ENCODE results near the gene POMC. TPM values are rescaled to one million over a fixed set of nuclear protein-coding genes. Genes with fewer than 3 reads are reported as not detected.
A peak's percentile ranks its signal among the peaks of the same experiment; 100 is the strongest.

The POMC gene
- total and polyA plus RNA-seq, 2 donors from 2014 or later: 1.5 to 2.1 TPM

DNA sequence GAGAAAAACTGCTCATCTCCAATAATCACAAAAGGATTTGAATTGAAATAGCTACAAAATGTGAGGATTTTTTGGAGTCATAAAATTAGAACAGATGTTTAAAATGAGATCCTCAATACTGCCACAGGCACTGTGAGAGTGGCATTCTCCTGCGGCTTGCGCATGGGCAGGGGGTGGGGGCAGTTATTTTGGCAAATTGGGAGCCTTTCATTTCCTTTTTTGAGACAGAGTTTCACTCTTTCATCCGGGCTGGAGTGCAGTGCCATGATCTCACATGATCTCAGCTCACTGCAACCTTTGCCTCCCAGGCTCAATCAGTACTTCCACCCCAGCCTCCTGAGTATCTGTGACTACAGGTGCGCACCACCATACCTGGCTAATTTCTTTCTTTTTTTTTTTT, 42.4 kb downstream of the POMC start:
- no peak overlapping the region for H3K4me3 ChIP-seq (ENCODE audit: low read length in 3 of 3)
- no peak for FAIRE-seq
- peaks cover 0 to 2% (median 0%) of the 10 kb centered on the region in 3 donors for H3K4me1 ChIP-seq (ENCODE audit: control insufficient read depth in 2 of 3, insufficient read depth in 2 of 3, low read depth in 1 of 3, low read length in 3 of 3)
- H3K27me3 ChIP-seq (ENCODE audit: control insufficient read depth, insufficient read depth, low read length): no peaks in the 10 kb centered on the region
- TF ChIP-seq, protein P1, sequence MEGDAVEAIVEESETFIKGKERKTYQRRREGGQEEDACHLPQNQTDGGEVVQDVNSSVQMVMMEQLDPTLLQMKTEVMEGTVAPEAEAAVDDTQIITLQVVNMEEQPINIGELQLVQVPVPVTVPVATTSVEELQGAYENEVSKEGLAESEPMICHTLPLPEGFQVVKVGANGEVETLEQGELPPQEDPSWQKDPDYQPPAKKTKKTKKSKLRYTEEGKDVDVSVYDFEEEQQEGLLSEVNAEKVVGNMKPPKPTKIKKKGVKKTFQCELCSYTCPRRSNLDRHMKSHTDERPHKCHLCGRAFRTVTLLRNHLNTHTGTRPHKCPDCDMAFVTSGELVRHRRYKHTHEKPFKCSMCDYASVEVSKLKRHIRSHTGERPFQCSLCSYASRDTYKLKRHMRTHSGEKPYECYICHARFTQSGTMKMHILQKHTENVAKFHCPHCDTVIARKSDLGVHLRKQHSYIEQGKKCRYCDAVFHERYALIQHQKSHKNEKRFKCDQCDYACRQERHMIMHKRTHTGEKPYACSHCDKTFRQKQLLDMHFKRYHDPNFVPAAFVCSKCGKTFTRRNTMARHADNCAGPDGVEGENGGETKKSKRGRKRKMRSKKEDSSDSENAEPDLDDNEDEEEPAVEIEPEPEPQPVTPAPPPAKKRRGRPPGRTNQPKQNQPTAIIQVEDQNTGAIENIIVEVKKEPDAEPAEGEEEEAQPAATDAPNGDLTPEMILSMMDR (IDR thresholded peaks at IDR 0.05; ENCODE audit: borderline replicate concordance, extremely low read depth, insufficient read depth): no peak
- H3K36me3 ChIP-seq (ENCODE audit: control insufficient read depth in 2 of 3, insufficient read depth in 3 of 3, low read length in 3 of 3): no peaks in the 10 kb centered on the region
- H3K9ac ChIP-seq (ENCODE audit: low read length in 3 of 3): no peak overlapping the region
- no peak overlapping the region for H3K27ac ChIP-seq (ENCODE audit: low read depth in 2 of 2, low read length in 2 of 2)
- no peaks in the 10 kb centered on the region for H3K9me3 ChIP-seq (ENCODE audit: control insufficient read depth in 2 of 3, insufficient read depth in 1 of 3, low read length in 3 of 3)
- DNase-seq: peak in 1 of 5 donors; percentile 26
- intact Hi-C loops (cut with DNase I): no loop called here

DNA sequence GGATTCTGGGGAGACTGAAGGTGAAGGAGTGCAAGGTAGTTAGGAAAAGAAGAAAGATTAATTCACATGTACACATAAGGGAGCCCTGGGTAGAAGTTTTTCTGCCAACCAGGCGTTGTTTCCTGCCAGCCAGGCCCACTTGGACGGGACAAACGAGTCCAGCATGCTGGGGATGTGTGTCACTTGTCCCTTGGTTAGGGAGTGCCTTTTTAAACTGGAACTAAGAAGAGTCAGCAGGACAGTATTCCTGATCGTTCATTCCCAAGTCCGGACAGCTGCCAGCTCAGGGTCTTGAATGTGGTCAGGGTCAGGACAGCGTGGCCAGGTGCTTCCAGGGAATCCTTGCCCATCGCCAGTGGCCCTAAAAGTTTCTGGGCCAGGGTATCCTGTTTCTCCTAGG, 43.2 kb downstream of the POMC start:
- intact Hi-C loops (cut with DNase I): no loop called here
- TF ChIP-seq, protein P1 (IDR thresholded peaks at IDR 0.05; ENCODE audit: borderline replicate concordance, extremely low read depth, insufficient read depth): no peak
- Histone ChIP-seq H3K36me3 (ENCODE audit: control insufficient read depth in 2 of 3, insufficient read depth in 3 of 3, low read length in 3 of 3) (no peaks in the 10 kb centered on the region), H3K9ac (ENCODE audit: low read length in 3 of 3) (no peak overlapping the region), H3K27ac (ENCODE audit: low read depth in 2 of 2, low read length in 2 of 2) (no peak overlapping the region), H3K4me3 (ENCODE audit: low read length in 3 of 3) (no peak overlapping the region), H3K9me3 (ENCODE audit: control insufficient read depth in 2 of 3, insufficient read depth in 1 of 3, low read length in 3 of 3) (no peaks in the 10 kb centered on the region), H3K4me1 (ENCODE audit: control insufficient read depth in 2 of 3, insufficient read depth in 2 of 3, low read depth in 1 of 3, low read length in 3 of 3) (peaks cover 0 to 2% (median 0%) of the 10 kb centered on the region in 3 donors), H3K27me3 (ENCODE audit: control insufficient read depth, insufficient read depth, low read length) (no peaks in the 10 kb centered on the region)
- DNase-seq (peak in 1 of 5 donors; percentile 23), FAIRE-seq (no peak)

DNA sequence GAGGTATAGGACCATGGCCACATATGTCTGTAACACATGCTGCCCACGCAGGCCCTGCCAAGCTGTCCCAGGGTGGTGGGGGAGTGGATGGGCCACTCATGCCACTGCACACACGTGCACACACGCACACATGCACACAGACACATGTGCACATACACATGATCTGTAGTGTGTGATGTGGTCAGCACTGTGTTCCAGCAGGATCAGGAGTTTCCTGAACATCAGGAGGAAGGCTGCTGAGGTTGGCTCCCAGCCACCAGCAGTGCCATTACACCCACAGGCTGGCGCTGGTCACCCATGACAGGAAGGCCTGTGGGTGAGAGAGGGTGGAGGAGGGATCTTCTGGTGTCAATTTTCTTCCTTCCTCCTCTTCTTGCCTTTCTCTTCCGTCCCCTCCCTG, 44.7 kb downstream of the POMC start:
- H3K36me3 ChIP-seq (ENCODE audit: control insufficient read depth in 2 of 3, insufficient read depth in 3 of 3, low read length in 3 of 3): no peaks in the 10 kb centered on the region
- no peaks in the 10 kb centered on the region for H3K27me3 ChIP-seq (ENCODE audit: control insufficient read depth, insufficient read depth, low read length)
- FAIRE-seq (no peak), DNase-seq (peak in 2 of 5 donors; percentile 35 to 61)
- H3K4me1 ChIP-seq (ENCODE audit: control insufficient read depth in 2 of 3, insufficient read depth in 2 of 3, low read depth in 1 of 3, low read length in 3 of 3): no peaks in the 10 kb centered on the region
- intact Hi-C loops (cut with DNase I): no loop called here
- no peak overlapping the region for H3K9ac ChIP-seq (ENCODE audit: low read length in 3 of 3)
- H3K9me3 ChIP-seq (ENCODE audit: control insufficient read depth in 2 of 3, insufficient read depth in 1 of 3, low read length in 3 of 3): no peaks in the 10 kb centered on the region
- no peak overlapping the region for H3K4me3 ChIP-seq (ENCODE audit: low read length in 3 of 3)
- H3K27ac ChIP-seq (ENCODE audit: low read depth in 2 of 2, low read length in 2 of 2): no peak overlapping the region
- TF ChIP-seq, protein P1 (IDR thresholded peaks at IDR 0.05; ENCODE audit: borderline replicate concordance, extremely low read depth, insufficient read depth): no peak

DNA sequence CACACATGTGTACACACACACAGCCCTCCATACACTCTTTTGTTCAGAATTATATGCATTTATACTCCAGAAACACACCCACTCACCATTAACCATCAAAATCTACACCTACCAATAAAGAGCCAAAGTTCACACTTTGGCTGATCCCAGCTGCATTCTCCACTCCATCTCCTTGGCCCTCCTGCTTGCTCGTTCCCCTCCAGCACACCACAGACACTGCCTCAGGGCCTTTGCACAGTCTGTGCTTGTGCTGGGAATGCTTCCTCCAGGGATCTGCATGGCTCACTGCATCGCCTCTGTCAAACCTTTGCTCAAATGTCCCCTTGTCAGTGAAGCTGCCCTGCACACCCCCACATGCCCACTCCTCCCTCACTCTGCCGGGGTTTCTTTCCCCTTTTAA, 46.0 kb downstream of the POMC start:
- H3K27me3 ChIP-seq (ENCODE audit: control insufficient read depth, insufficient read depth, low read length): no peaks in the 10 kb centered on the region
- H3K4me3 ChIP-seq (ENCODE audit: low read length in 3 of 3): no peak overlapping the region
- H3K27ac ChIP-seq (ENCODE audit: low read depth in 2 of 2, low read length in 2 of 2): no peak overlapping the region
- intact Hi-C loops (cut with DNase I): no loop called here
- TF ChIP-seq, protein P1 (IDR thresholded peaks at IDR 0.05; ENCODE audit: borderline replicate concordance, extremely low read depth, insufficient read depth): no peak
- FAIRE-seq: no peak
- no peaks in the 10 kb centered on the region for H3K4me1 ChIP-seq (ENCODE audit: control insufficient read depth in 2 of 3, insufficient read depth in 2 of 3, low read depth in 1 of 3, low read length in 3 of 3)
- no peak overlapping the region for H3K9ac ChIP-seq (ENCODE audit: low read length in 3 of 3)
- H3K36me3 ChIP-seq (ENCODE audit: control insufficient read depth in 2 of 3, insufficient read depth in 3 of 3, low read length in 3 of 3): no peaks in the 10 kb centered on the region
- no peaks in the 10 kb centered on the region for H3K9me3 ChIP-seq (ENCODE audit: control insufficient read depth in 2 of 3, insufficient read depth in 1 of 3, low read length in 3 of 3)
- DNase-seq: peak in 1 of 5 donors; percentile 6
